ENCODE data around the gene PRKCQ.
"Not testable (repeated sequence)": the region's sequence is repeated elsewhere in the genome, so short reads cannot be mapped to it uniquely, and the experiment has no call there.

The PRKCQ gene

DNA sequence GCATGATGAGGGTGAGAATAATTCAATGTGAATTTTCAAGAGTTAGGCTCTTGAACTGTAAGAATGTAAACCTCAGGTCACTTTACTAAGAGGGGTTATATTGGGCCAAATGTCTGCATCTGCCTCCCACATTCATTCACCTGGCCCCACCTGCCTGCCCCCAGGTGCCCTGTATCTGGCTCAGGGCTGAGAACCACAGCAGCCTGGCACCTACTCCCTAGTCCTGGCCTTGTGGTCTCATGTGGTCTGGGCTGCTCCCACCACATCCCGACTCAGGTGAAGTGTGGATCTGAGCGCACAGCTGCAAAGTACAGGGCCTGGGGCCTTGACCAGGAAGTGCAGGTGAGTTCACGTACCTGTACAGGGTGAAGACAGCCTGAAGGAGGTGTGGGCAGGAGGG, 195.2 kb downstream of the PRKCQ start:
- TF ChIP-seq TAF1 (IDR thresholded peaks at IDR 0.05; ENCODE audit: low read depth, low read length) (no peak), POLR2AphosphoS5 (IDR thresholded peaks at IDR 0.05; ENCODE audit: low read depth, low read length) (no peak)
- DNase-seq (ENCODE audit: insufficient read length, low spot score) (no peak), FAIRE-seq (no peak)

DNA sequence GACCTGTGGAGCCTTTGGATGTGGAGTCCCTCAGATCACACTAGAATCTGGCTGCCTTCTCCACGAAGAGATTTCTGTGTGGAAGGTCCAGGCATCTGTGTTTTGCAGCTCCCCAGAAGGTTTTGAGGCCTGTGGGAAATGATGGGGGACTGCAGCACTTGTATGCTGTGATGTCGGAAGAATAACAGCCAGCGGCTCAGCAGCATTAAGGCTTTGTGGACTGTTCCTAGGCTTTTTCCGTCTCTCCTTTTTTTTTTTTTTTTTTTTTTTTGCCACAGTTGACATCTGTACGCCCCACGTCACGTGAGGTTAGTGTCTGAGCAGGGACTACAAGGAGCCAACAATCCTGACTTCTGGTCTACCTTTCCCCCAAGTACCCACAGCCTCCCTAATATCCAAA, 196.0 kb downstream of the PRKCQ start:
- no peak for FAIRE-seq
- no peak for DNase-seq (ENCODE audit: insufficient read length, low spot score)
- no peak for TF ChIP-seq TAF1 (IDR thresholded peaks at IDR 0.05; ENCODE audit: low read depth, low read length)
- TF ChIP-seq SPI1 (IDR thresholded peaks at IDR 0.05; ENCODE audit: low read depth, low read length) = no peak
- no peak for TF ChIP-seq POLR2AphosphoS5 (IDR thresholded peaks at IDR 0.05; ENCODE audit: low read depth, low read length)
- TF ChIP-seq PAX5 (IDR thresholded peaks at IDR 0.05; ENCODE audit: insufficient read depth, low read length, severe bottlenecking) = no peak
- TF ChIP-seq POU2F2 (IDR thresholded peaks at IDR 0.05; ENCODE audit: low read depth, low read length) = no peak
- no peak for TF ChIP-seq POLR2A (IDR thresholded peaks at IDR 0.05; ENCODE audit: low read depth, low read length)

DNA sequence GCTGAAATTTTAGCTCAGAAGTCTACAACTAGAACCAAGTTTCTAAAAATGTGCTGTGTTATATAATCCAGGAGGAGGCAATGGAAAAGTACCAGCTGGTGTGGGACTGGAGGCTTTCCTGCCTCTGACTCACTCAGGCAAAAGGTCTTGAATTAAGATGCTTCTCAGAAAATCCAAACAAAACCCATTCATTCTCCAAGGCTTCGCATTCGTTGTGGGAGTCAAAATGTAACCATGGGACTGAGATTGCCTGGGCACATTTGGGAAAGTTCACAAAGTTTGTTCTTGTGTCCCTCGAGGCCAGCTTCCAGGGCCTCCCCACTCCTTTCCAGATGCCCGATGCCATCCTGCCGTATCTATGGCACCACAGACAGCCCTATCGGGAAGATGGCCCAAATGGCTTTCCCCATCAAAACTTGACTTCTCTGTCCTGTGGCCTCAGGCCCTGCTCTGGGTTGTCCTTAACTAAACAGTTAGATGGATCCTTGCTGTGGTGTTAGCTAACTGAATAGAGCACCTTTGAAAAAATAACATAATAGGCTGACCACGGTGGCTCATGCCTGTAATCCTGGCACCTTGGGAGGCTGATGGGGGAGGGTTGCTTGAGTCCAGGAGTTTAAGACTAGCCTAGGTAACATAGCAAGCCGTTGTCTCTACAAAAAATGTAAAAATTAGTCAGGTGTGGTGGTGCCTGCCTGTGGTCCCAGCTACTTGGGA, 196.8 kb downstream of the PRKCQ start:
- TF ChIP-seq PAX5 (IDR thresholded peaks at IDR 0.05; ENCODE audit: insufficient read depth, low read length, severe bottlenecking) (no peak), POLR2A (IDR thresholded peaks at IDR 0.05; ENCODE audit: low read depth, low read length) (no peak), TAF1 (IDR thresholded peaks at IDR 0.05; ENCODE audit: low read depth, low read length) (no peak), POLR2AphosphoS5 (IDR thresholded peaks at IDR 0.05; ENCODE audit: low read depth, low read length) (no peak), POU2F2 (IDR thresholded peaks at IDR 0.05; ENCODE audit: low read depth, low read length) (no peak), SPI1 (IDR thresholded peaks at IDR 0.05; ENCODE audit: low read depth, low read length) (no peak)
- no peak for DNase-seq (ENCODE audit: insufficient read length, low spot score)
- no peak for FAIRE-seq

DNA sequence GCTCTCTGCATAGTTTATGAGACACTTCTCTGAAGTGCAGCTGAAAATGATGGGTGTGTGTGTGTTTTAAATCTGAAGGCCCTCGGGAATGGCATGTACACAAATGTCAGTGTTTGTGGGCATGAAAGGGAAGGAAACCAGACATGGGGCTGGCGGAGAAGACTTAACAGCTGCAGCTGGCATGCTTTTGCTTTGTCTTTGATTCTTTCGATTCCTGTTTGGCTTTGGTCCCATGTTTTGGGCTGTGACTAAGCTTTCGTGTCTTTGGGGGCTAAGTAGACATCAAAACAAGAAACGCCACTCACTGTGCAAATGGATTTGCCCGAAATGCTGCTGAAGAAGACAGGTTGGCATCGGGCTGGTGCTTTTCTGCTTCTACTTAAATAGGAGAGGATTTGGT, 198.0 kb downstream of the PRKCQ start:
- FAIRE-seq = no peak
- TF ChIP-seq POLR2A (IDR thresholded peaks at IDR 0.05; ENCODE audit: low read depth, low read length) = no peak
- no peak for TF ChIP-seq TAF1 (IDR thresholded peaks at IDR 0.05; ENCODE audit: low read depth, low read length)
- TF ChIP-seq POU2F2 (IDR thresholded peaks at IDR 0.05; ENCODE audit: low read depth, low read length) = no peak
- no peak for TF ChIP-seq PAX5 (IDR thresholded peaks at IDR 0.05; ENCODE audit: insufficient read depth, low read length, severe bottlenecking)
- TF ChIP-seq POLR2AphosphoS5 (IDR thresholded peaks at IDR 0.05; ENCODE audit: low read depth, low read length) = no peak
- TF ChIP-seq SPI1 (IDR thresholded peaks at IDR 0.05; ENCODE audit: low read depth, low read length) = no peak
- DNase-seq (ENCODE audit: insufficient read length, low spot score) = no peak

DNA sequence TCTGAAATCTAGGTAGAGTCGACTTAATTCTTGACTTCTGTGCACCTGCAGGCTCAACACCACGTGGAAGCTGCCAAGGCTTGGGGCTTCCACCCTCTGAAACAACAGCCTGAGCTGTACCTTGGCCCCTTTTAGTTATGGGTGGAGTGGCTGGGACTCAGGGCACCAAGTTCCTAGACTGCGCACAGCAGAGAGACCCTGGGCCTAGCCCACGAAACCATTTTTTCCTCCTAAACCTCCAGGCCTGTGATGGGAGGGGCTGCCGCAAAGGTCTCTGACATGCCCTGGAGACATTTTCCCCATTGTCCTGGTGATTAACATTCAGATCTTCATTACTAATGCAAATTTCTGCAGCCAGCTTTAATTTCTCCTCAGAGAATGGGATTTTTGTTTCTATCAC, 199.6 kb downstream of the PRKCQ start:
- FAIRE-seq; DNase-seq (ENCODE audit: insufficient read length, low spot score): not testable (repeated sequence)

DNA sequence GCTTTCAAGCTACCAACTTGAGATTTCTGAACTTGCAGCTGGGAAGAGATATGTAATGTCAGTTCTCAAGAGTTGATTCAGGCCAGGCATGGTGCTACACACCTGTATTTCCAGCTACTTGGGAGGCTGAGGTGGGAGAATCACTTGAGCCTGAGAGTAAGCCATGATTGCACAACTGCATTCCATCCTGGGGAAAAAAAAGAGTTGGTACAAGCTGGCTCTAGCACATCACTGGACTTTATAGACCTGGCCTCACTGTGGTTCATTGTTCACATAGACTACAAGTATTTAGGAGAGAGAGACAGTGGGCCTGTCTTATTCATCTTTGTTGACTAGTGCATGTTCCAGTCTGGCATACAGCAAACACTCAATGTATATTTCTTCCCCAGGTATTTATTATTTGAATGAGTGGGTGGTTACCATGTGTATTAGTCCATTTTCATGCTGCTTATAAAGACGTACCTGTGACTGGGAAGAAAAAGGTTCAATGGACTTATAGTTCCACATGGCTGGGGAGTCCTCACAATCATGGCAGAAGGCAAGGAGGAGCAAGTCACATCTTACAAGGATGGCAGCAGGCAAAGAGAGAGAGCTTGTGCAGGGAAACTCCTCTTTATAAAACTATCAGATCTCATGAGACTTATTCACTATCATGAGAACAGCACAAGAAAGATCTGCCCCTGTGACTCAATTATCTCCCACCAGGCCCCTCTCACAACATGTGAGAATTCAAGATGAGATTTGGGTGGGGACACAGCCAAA, 200.9 kb downstream of the PRKCQ start:
- TF ChIP-seq TAF1 (IDR thresholded peaks at IDR 0.05; ENCODE audit: low read depth, low read length) (no peak), POLR2A (IDR thresholded peaks at IDR 0.05; ENCODE audit: low read depth, low read length) (no peak), POU2F2 (IDR thresholded peaks at IDR 0.05; ENCODE audit: low read depth, low read length) (no peak), POLR2AphosphoS5 (IDR thresholded peaks at IDR 0.05; ENCODE audit: low read depth, low read length) (no peak), PAX5 (IDR thresholded peaks at IDR 0.05; ENCODE audit: insufficient read depth, low read length, severe bottlenecking) (no peak), SPI1 (IDR thresholded peaks at IDR 0.05; ENCODE audit: low read depth, low read length) (no peak)
- no peak for DNase-seq (ENCODE audit: insufficient read length, low spot score)
- no peak for FAIRE-seq
